Lower lobe of right lung (tissue), 2 donors: ENCODE results near the gene SLC6A8. TPM values are rescaled to one million over a fixed set of nuclear protein-coding genes. Genes with fewer than 3 reads are reported as not detected.
"Not testable (repeated sequence)": the region's sequence is repeated elsewhere in the genome, so short reads cannot be mapped to it uniquely, and the experiment has no call there.

Experiments
- ATAC-seq, 2 donors: fragments of 200-7000 bp; cut with Tn5 transposase; one replicate each; pipeline ENCODE4 v1.9.1; 2020 to 2022; ENCODE audit warnings: mild to moderate bottlenecking in 2 of 2, moderate library complexity in 2 of 2
- DNase-seq: peaks from one replicate; pipeline ENCODE4 v3.0.0-alpha.2; 2020
- H3K27ac ChIP-seq: fragments of 200-600 bp; one replicate; pipeline ENCODE4 v1.8.0; 2022
- H3K27me3 ChIP-seq: fragments of 200-600 bp; one replicate; pipeline ENCODE4 v1.8.0; 2022; ENCODE audit warnings: low read depth
- H3K36me3 ChIP-seq: fragments of 200-600 bp; one replicate; pipeline ENCODE4 v1.8.0; 2022; ENCODE audit warnings: mild to moderate bottlenecking
- H3K4me1 ChIP-seq: fragments of 200-600 bp; one replicate; pipeline ENCODE4 v1.8.0; 2022
- H3K4me3 ChIP-seq: fragments of 200-600 bp; one replicate; pipeline ENCODE4 v1.8.0; 2022; ENCODE audit warnings: mild to moderate bottlenecking
- H3K9me3 ChIP-seq: fragments of 200-600 bp; one replicate; pipeline ENCODE4 v1.8.0; 2022
- CTCF ChIP-seq: fragments of 200-600 bp; IDR thresholded peaks from one replicate; pipeline ENCODE4 v1.8.0; 2022; ENCODE audit warnings: antibody characterized with exemption, mild to moderate bottlenecking
- intact Hi-C: fragments of 100-400 bp; cut with DNase I; formaldehyde crosslinking; loops from one replicate; pipeline ENCODE4 v1.11.0; 2022
- total RNA-seq: library from RNA; stranded (reverse); fragmentation: NEBNext Ultra II Directional; extraction: Animal tissue kit (Norgen Biotek cat#: 25700); gene quantifications from one replicate; pipeline ENCODE4 v1.2.1, GENCODE V29; 2021
- donor health status: DM: no; HTN: yes; CAD: no; lungs with severe emphysema.

The SLC6A8 gene
- total RNA-seq, 1 donor from 2014 or later: 7.1 TPM

GRCh38 chrX:153744210-153745066 lies 56.7 kb downstream of the SLC6A8 start:
- peak overlapping the region; percentile 21 for H3K4me3 ChIP-seq
- H3K27ac ChIP-seq: peak overlapping the region; percentile 24
- ATAC-seq (no peak), DNase-seq (no peak)
- no peaks in the 10 kb centered on the region for H3K27me3 ChIP-seq
- peak; percentile 0 for TF ChIP-seq CTCF
- no peaks in the 10 kb centered on the region for H3K9me3 ChIP-seq
- no peaks in the 10 kb centered on the region for H3K36me3 ChIP-seq
- intact Hi-C loops: no loop called here
- peaks cover 4% of the 10 kb centered on the region for H3K4me1 ChIP-seq

GRCh38 chrX:153745067-153745433 lies 57.3 kb downstream of the SLC6A8 start:
- intact Hi-C loops, ATAC-seq, H3K36me3 ChIP-seq, DNase-seq, H3K4me3 ChIP-seq, H3K27ac ChIP-seq, H3K27me3 ChIP-seq, H3K9me3 ChIP-seq, H3K4me1 ChIP-seq: not testable (repeated sequence)

Other genes with a start within 250 kb of the SLC6A8 start
- gene TREX2, start 241.9 kb upstream of the SLC6A8 start, total RNA-seq: 0.80 TPM
- 22.7 TPM for gene HAUS7, start 217.3 kb upstream of the SLC6A8 start, total RNA-seq
- gene BGN, start 192.9 kb upstream of the SLC6A8 start, total RNA-seq: 157 TPM
- not detected for gene ATP2B3, start 170.3 kb upstream of the SLC6A8 start, total RNA-seq
- 17.0 TPM for gene CCNQ, start 88.8 kb upstream of the SLC6A8 start, total RNA-seq
- not detected for gene DUSP9, start 40.7 kb upstream of the SLC6A8 start, total RNA-seq
- not detected for gene PNCK, start 14.1 kb upstream of the SLC6A8 start, total RNA-seq
- 219 TPM for gene BCAP31, start 36.5 kb downstream of the SLC6A8 start, total RNA-seq
- 14.5 TPM for gene ABCD1, start 36.9 kb downstream of the SLC6A8 start, total RNA-seq
- gene PLXNB3, start 76.3 kb downstream of the SLC6A8 start, total RNA-seq: 4.6 TPM
- not detected for gene SRPK3, start 93.1 kb downstream of the SLC6A8 start, total RNA-seq
- 50.1 TPM for gene IDH3G, start 106.4 kb downstream of the SLC6A8 start, total RNA-seq
- 210 TPM for gene SSR4, start 106.7 kb downstream of the SLC6A8 start, total RNA-seq
- 8.5 TPM for gene PDZD4, start 142.6 kb downstream of the SLC6A8 start, total RNA-seq
- 1.6 TPM for gene L1CAM, start 198.2 kb downstream of the SLC6A8 start, total RNA-seq
- gene AVPR2, start 216.7 kb downstream of the SLC6A8 start, total RNA-seq: 1.9 TPM
- gene ARHGAP4, start 238.3 kb downstream of the SLC6A8 start, total RNA-seq: 70.7 TPM
- 69.2 TPM for gene NAA10, start 247.1 kb downstream of the SLC6A8 start, total RNA-seq